HG03060 (cell line): ENCODE data around the gene FAM78A.
"Not testable (repeated sequence)": the region's sequence is repeated elsewhere in the genome, so short reads cannot be mapped to it uniquely, and the experiment has no call there.

Experiments
- ATAC-seq: cut with Tn5 transposase; IDR thresholded peaks from one replicate; pipeline ENCODE4 v1.9.1; 2021; ENCODE audit warnings: low read depth, moderate number of reproducible peaks; ENCODE audit not compliant: unreplicated experiment

FAM78A gene

GRCh38 chr9:131282688-131283422, 6.5 kb upstream of the FAM78A start:
- ATAC-seq, result no peak

GRCh38 chr9:131282175-131282574, 5.9 kb upstream of the FAM78A start:
- ATAC-seq, result no peak

- no peak for ATAC-seq
These were observed 5.0 kb upstream of the FAM78A start for GRCh38 chr9:131281119-131281965.

GRCh38 chr9:131280660-131281059, 4.3 kb upstream of the FAM78A start:
- no peak for ATAC-seq

- ATAC-seq, result no peak
These were observed 3.7 kb upstream of the FAM78A start for GRCh38 chr9:131279863-131280570.

GRCh38 chr9:131279196-131279862, 3.0 kb upstream of the FAM78A start:
- no peak for ATAC-seq

- no peak for ATAC-seq
These were observed 2.4 kb upstream of the FAM78A start for GRCh38 chr9:131278702-131279111.

GRCh38 chr9:131277910-131278701, 1.8 kb upstream of the FAM78A start:
- ATAC-seq, result no peak

- ATAC-seq, result no peak
These were observed 1.1 kb upstream of the FAM78A start for GRCh38 chr9:131277287-131277909.

- ATAC-seq, result no peak
These were observed 579 bp upstream of the FAM78A start for GRCh38 chr9:131276891-131277286.

- ATAC-seq, result no peak
These were observed 797 bp downstream of the FAM78A start for GRCh38 chr9:131275332-131276093.

- no peak for ATAC-seq
These were observed 1.5 kb downstream of the FAM78A start for GRCh38 chr9:131274674-131275331.

- no peak for ATAC-seq
These were observed 2.2 kb downstream of the FAM78A start for GRCh38 chr9:131273856-131274673.

- ATAC-seq, result no peak
These were observed 3.0 kb downstream of the FAM78A start for GRCh38 chr9:131273146-131273855.

GRCh38 chr9:131272212-131272611, 4.1 kb downstream of the FAM78A start:
- ATAC-seq, result no peak

- ATAC-seq, result no peak
These were observed 4.8 kb downstream of the FAM78A start for GRCh38 chr9:131271506-131271931.

- not testable (repeated sequence) for ATAC-seq
These were observed 5.4 kb downstream of the FAM78A start for GRCh38 chr9:131271016-131271273.
